DND-41 (cell line): ENCODE data around the gene KIF5B.
"Not testable (repeated sequence)": the region's sequence is repeated elsewhere in the genome, so short reads cannot be mapped to it uniquely, and the experiment has no call there.

ENCODE experiments used
- ATAC-seq: fragments of 200-7000 bp; cut with Tn5 transposase; 3 replicates; pipeline ENCODE4 v1.9.1; 2021; ENCODE audit warnings: low read depth; ENCODE audit not compliant: insufficient read depth
- DNase-seq: peaks from one replicate; pipeline ENCODE4 v3.0.0-alpha.2; 2020
- H2AFZ ChIP-seq: 2 replicates; pipeline ENCODE4 v1.6.0; 2012; ENCODE audit warnings: low read depth, low read length
- H3K27ac ChIP-seq: 2 replicates; pipeline ENCODE4 v1.5.1; 2012; ENCODE audit warnings: low read length, inconsistent platforms
- H3K27me3 ChIP-seq: fragments of 200-600 bp; sonication (generic); 2 replicates; pipeline ENCODE4 v1.6.0; 2012; ENCODE audit warnings: low read length, mild to moderate bottlenecking, inconsistent platforms; ENCODE audit not compliant: insufficient read depth, poor library complexity
- H3K36me3 ChIP-seq: 2 replicates; pipeline ENCODE4 v1.5.1; 2012; ENCODE audit warnings: low read length, inconsistent platforms; ENCODE audit not compliant: insufficient read depth
- H3K4me1 ChIP-seq: 2 replicates; pipeline ENCODE4 v1.5.1; 2012; ENCODE audit warnings: mild to moderate bottlenecking, low read length; ENCODE audit not compliant: insufficient read depth
- H3K4me2 ChIP-seq: 2 replicates; pipeline ENCODE4 v1.6.0; 2012; ENCODE audit warnings: mild to moderate bottlenecking, moderate library complexity, low read length, inconsistent platforms; ENCODE audit not compliant: insufficient read depth
- H3K4me3 ChIP-seq, 2 experiments: fragments of 200-600 bp in 1 of 2; shearing (Covaris generic) in 1 of 2; 2 replicates each; pipeline ENCODE4 v1.5.1; 2012 to 2016; ENCODE audit warnings: inconsistent platforms in 2 of 2, low read length in 2 of 2, mild to moderate bottlenecking in 2 of 2, low read depth in 1 of 2, moderate library complexity in 1 of 2
- H3K79me2 ChIP-seq: 2 replicates; pipeline ENCODE4 v1.6.0; 2012; ENCODE audit warnings: low read length, inconsistent platforms; ENCODE audit not compliant: insufficient read depth
- H3K9ac ChIP-seq: 2 replicates; pipeline ENCODE4 v1.6.0; 2012; ENCODE audit warnings: low read depth, mild to moderate bottlenecking, inconsistent platforms, low read length, moderate library complexity
- H3K9me3 ChIP-seq: 2 replicates; pipeline ENCODE4 v1.5.1; 2012; ENCODE audit warnings: low read length, moderate library complexity, mild to moderate bottlenecking, inconsistent platforms; ENCODE audit not compliant: insufficient read depth, severe bottlenecking
- H4K20me1 ChIP-seq: 2 replicates; pipeline ENCODE4 v1.6.0; 2012; ENCODE audit warnings: low read length; ENCODE audit not compliant: insufficient read depth
- CTCF ChIP-seq: IDR thresholded peaks from 2 replicates; pipeline ENCODE4 v1.5.1; 2012; ENCODE audit warnings: borderline replicate concordance, low read length, moderate library complexity, mild to moderate bottlenecking; ENCODE audit not compliant: poor library complexity, severe bottlenecking; ENCODE audit errors: extremely low read depth
- EZH2 ChIP-seq: IDR thresholded peaks from 3 replicates; pipeline ENCODE4 v1.6.1; 2012; ENCODE audit warnings: borderline replicate concordance, low read depth, mild to moderate bottlenecking, moderate library complexity, low read length, inconsistent platforms; ENCODE audit not compliant: severe bottlenecking

KIF5B gene

GRCh38 chr10:31972519-31973041 lies 83.6 kb downstream of the KIF5B start:
- ATAC-seq = no peak

GRCh38 chr10:31969847-31970246 lies 86.4 kb downstream of the KIF5B start:
- not testable (repeated sequence) for H4K20me1 ChIP-seq, H3K9ac ChIP-seq, H3K36me3 ChIP-seq, H3K4me2 ChIP-seq, ATAC-seq, H3K4me3 ChIP-seq, H3K9me3 ChIP-seq, H3K4me1 ChIP-seq, DNase-seq, H2AFZ ChIP-seq, H3K27me3 ChIP-seq, H3K27ac ChIP-seq, H3K79me2 ChIP-seq

More at GRCh38 chr10:31972519-31973041, 83.6 kb downstream of the KIF5B start:
- no peaks in the 10 kb centered on the region for H3K9me3 ChIP-seq
- peaks cover 18% of the 10 kb centered on the region for H3K4me1 ChIP-seq
- H3K36me3 ChIP-seq = no peaks in the 10 kb centered on the region
- H3K27me3 ChIP-seq = no peaks in the 10 kb centered on the region
- H2AFZ ChIP-seq = no peak overlapping the region
- DNase-seq = no peak
- no peak overlapping the region for H3K4me3 ChIP-seq
- H3K27ac ChIP-seq = no peak overlapping the region
- no peak overlapping the region for H3K4me2 ChIP-seq
- H3K9ac ChIP-seq = no peak overlapping the region
- H4K20me1 ChIP-seq = no peaks in the 10 kb centered on the region
- TF ChIP-seq EZH2 (no peak), CTCF (no peak)
- H3K79me2 ChIP-seq = no peaks in the 10 kb centered on the region

GRCh38 chr10:31963589-31963980 lies 92.6 kb downstream of the KIF5B start:
- no peak for ATAC-seq
- no peak overlapping the region for H3K27ac ChIP-seq
- no peak for TF ChIP-seq EZH2
- no peak for TF ChIP-seq CTCF

GRCh38 chr10:31962826-31963588 lies 93.2 kb downstream of the KIF5B start:
- Histone ChIP-seq H3K9me3 (no peaks in the 10 kb centered on the region), H3K4me3 (no peak overlapping the region), H3K9ac (no peak overlapping the region), H3K27me3 (no peaks in the 10 kb centered on the region), H3K36me3 (no peaks in the 10 kb centered on the region), H3K79me2 (no peaks in the 10 kb centered on the region), H3K27ac (no peak overlapping the region), H3K4me1 (peaks cover 10% of the 10 kb centered on the region; the same call in 1 of the 2 replicates), H3K4me2 (no peak overlapping the region), H2AFZ (no peak overlapping the region), H4K20me1 (no peaks in the 10 kb centered on the region)
- TF ChIP-seq CTCF = no peak
- no peak for DNase-seq
- no peak for ATAC-seq

More at GRCh38 chr10:31963589-31963980, 92.6 kb downstream of the KIF5B start:
- no peak overlapping the region for H3K4me3 ChIP-seq
- H3K4me1 ChIP-seq = peaks cover 10% of the 10 kb centered on the region; the same call in 1 of the 2 replicates
- H3K36me3 ChIP-seq = no peaks in the 10 kb centered on the region
- H3K9ac ChIP-seq = no peak overlapping the region
- H2AFZ ChIP-seq = no peak overlapping the region
- no peaks in the 10 kb centered on the region for H4K20me1 ChIP-seq
- H3K27me3 ChIP-seq = no peaks in the 10 kb centered on the region
- H3K9me3 ChIP-seq = no peaks in the 10 kb centered on the region
- H3K79me2 ChIP-seq = no peaks in the 10 kb centered on the region
- no peak for DNase-seq
- no peak overlapping the region for H3K4me2 ChIP-seq
